GM12892 (cell line): ENCODE data around the gene PRR12.

Source experiments
- POLR2A ChIP-seq: IDR thresholded peaks from 2 replicates; pipeline ENCODE4 v1.6.1; 2011; ENCODE audit warnings: low read depth, low read length, control low read depth
- POLR2AphosphoS5 ChIP-seq: IDR thresholded peaks from 2 replicates; pipeline ENCODE4 v1.6.1; 2011; ENCODE audit warnings: low read depth, low read length, control low read depth
- TAF1 ChIP-seq: IDR thresholded peaks from 2 replicates; pipeline ENCODE4 v1.6.1; 2011; ENCODE audit warnings: low read depth, mild to moderate bottlenecking, control low read depth, low read length, borderline replicate concordance

DNA sequence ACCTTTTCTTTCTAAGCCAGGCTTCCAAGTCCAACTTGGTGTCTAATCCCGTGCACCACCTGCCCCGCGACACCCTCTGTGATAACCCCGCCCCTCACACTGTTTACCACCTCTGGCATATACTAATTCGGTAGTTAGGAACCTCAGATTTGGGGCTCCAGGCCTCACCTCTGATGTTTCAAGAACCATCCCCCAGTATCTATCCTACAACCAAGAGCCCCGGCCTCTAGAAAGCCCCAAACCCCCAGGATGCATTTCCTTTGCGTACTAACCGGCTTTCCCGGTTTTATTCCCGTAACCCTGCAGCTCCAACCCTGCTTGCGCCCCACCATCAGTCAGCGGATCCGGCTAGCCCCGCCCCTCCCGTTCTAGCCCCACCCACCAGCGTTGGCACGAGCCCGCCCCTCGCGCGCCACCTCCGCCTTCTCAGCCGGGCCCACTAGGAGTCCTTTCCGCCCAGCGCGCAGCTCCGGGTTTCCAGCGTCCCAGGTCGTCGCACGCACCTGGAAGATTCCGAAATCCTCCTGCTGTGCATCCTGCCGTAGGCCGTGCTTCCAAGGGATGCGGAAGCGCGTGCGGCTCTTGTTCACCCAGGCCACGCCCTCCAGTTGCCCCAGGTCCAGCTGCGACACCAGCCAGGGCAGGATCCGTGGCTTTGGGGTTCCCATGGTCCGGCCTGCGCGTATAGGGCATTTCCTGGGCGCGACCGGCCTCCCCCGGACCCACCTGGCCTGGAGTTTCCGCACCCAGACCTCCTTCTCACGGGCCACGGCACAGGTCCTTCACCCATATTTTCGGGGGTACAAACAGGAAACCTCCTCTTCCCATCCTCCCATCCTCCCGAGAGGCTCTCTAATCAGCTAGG lies 73.4 kb downstream of the PRR12 start:
- TF ChIP-seq POLR2A (peak; percentile 40; the same call in 1 of the 2 replicates), POLR2AphosphoS5 (peak; percentile 49; the same call in 1 of the 2 replicates), TAF1 (no peak)
